ENCODE results near the gene PROX1.

The PROX1 gene

DNA sequence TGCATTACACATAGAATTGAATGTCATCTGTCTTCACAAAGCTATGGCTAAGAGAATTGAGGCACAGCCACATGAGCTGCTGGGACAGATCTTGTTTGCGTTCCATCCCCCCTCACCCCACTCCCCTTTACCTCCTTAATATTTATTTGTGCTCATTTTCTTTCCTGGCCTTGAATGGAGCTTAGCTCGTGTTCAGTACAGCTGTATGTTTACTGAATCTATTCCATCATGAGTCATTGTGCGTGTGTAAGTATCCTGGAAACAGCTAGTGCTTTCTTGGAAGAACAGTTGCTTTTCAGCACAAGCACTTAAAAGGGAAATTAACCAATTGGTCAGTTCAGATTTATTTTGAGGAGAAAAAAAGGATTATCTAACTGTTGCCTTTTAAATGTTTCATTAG is 14.7 kb downstream of the PROX1 start:
- FAIRE-seq = no peak

DNA sequence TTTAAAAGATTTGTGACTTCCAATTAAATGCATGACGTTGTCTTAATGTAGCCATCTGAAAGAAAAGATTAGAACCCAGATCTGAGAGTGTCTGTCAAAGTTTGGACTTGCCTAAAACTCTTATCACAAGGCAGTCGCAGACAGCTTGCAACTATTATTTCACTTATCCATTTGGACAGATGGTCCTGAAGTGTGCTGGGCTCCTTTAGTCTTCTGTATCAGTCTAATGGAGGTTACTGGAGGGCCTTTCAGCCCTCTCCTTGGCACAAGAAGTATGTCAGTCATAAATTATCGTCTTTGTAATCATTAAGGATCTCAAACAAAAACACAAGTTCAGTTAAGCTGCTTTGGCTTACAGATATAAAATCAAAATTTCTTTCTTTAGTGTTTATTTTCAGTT is 15.5 kb downstream of the PROX1 start:
- FAIRE-seq = no peak

DNA sequence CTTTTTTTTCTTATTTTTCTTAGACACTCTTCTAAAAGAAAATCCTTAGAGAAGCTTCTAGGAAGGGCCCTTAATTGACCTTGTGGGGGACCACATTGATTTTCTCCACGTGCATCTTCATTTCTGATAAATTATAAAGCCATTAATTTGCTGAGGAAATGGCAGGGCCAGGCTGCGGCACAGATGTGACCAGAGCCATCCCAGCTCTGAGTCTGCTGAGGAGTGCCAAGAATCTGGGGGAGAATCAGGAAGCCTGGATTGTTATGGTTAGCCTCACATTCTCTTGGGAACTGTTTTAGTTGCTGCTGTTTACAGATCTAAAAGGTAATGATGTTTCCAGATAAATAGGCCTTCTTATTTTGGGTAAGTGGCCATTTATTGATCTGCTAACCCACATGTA is 16.2 kb downstream of the PROX1 start:
- no peak for FAIRE-seq

DNA sequence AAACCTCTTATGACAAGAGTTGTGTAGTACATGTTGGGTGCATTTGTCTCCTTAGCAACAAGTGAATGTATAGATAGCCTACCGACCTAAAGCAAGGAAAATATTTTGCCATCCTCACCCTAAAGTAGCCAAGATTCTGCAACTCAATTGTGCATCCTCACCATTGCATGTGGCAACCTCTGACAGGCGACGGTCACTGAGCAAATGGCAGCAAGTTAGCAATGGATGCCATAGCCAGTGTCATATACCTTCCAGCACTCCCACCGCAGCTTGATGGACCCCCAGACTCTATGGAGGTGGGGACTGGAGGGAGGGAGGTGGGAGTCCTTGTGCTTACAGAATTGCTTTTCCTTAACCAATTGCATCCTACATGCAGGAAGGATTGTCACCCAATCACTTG is 17.0 kb downstream of the PROX1 start:
- FAIRE-seq = no peak

DNA sequence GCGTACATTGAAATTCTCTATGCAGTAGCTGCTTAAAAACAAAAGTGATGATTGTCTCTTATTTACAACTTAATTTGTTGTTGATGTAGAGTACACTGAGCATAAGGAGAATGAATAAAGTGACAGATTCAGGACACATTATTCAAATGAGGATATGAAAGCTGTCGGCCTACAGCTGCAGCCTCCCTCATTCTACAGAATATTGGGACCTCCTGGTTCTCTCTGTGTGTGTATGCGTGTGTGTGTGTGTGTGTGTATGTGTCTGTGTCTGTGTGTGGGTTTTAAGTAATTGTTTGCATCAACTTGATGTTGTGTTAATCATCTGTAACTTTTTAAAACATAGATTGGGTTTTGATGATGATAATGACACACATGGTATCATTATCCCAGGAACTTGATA is 17.9 kb downstream of the PROX1 start:
- no peak for FAIRE-seq

DNA sequence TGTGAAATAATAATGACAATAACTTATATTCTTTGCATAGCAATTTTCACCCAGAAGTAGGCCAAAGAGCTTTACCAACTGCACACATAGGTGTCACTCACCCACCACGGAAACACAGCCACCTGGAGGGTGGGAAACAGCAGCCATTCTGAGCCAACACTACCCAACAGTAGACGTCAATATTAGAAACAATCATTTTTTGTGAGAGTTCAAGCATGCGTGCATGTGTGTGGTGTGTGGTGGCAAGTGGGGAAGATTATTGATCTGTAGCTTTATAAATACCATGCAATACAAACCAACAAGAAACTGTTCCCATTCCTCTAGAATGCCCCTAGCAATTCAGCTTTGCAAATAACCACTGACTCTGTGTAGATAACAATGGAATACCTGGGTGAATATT is 19.1 kb downstream of the PROX1 start:
- FAIRE-seq = no peak

DNA sequence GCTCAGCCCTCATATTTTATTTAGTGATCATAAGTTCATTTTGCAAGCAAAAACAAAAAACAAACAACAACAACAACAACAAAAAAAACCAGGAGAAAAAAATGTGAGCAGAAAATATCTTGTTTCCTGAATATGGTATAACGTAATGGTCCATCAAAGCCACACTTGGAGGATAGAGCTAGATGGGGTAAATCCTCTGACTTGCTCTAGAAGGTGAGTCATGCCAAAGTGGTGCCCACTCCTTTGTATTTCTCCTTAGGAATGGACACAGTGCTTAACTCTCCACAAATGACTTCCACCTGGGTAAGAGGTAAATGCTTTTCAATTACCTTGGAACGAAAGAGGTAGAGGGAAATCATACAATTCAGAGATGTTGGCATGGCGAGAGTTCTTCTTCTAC is 20.6 kb downstream of the PROX1 start:
- no peak for FAIRE-seq

DNA sequence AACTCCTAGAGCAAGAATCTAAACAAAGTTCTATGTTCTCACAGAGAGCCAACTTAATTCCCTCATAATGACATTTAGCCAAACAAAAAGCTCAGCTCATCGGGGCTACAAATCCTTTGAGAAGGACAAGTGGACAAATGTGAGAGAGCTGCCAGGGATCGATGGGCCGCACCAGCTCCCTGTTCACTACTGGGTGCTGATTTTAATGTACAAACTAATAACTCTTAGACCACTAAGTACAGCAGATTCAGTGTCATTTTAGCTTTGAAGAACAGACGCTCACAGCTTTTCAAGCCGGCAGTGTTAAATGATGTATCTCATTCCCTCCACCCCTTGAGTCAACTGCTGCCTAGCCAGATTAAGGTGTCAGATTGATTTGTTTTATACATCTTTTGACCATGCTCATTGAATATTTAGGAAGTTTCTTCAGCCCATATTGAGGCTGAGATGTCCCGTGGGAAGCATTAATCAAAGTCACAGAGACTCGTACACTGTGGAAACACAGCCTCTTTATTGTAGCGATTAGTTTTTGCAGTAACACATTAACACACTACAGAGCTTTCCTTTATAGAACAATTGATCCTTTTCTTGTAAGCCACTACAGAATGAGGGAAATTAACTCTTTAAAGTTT is 21.1 kb downstream of the PROX1 start:
- FAIRE-seq = no peak

DNA sequence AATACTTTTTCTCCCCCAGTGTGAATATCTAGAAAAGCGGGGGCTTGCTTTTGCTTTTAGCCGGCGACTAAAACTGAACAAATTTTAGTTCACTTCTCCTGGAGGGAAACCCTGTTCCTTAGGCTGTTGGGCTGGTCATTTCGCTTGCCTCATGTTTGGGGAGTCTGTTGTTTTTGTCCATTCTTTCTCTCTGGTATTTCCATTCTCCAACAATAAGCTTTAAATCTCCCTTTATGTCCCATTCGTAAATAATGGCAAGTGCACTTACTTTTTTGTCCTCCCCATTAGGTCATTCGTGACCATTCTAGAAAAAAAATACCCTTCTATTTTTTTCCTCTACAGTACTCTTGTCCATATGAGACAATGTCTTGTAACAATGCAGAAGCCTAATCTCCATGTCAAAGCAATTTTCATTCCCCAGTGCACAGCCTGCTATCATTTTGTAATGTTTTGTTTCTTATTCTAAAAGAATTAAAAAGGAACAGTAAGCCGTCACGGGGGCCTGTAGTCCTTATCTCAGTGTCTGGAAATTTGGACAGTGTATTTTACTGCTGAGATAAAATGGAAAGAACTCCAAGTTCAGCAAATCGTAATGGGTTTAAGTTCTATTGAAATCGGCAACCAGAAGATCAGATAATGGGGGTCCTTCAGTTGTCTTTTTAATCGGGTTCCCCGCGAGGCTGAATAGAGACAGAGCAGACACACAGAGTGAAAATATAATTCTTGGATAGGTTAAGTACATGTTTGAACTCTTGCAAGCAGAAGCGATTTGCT is 21.8 kb downstream of the PROX1 start:
- no peak for FAIRE-seq

DNA sequence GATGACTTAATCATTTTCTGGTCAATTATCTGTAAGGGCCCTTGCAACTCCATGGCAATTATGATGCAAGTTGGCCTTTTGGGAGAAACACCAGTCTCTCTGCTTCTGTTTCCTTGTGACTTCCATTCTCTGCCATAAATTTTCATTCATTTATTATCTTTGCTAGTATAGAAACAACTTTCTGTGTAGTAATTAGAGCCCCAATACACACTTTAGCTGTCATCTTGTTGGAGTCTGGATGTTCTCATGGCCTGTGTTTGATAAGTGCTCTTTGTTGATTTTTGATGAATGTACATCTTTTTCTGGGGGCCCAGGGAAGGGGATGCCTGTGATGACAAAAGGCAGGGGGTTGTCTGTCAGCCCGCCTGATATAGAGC is 22.4 kb downstream of the PROX1 start:
- FAIRE-seq = no peak

DNA sequence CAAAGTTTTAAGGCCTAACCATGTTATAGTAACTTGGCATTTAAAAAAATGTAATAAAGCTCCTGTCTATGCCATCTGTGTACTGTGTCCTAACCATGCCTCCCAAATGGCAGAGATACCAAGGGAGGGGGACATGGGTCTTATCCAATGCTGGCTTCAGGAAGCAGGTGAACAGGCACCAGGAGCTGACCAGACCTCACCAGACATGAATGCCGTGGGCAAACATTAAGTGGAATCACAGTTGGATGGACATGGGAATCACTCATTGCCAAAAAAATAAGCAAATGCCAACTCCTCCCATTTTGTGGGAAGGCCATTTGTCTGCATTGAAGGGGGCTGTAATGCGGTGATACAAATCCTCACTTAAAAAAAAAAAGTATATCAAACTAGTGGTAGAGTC is 22.9 kb downstream of the PROX1 start:
- FAIRE-seq = no peak

DNA sequence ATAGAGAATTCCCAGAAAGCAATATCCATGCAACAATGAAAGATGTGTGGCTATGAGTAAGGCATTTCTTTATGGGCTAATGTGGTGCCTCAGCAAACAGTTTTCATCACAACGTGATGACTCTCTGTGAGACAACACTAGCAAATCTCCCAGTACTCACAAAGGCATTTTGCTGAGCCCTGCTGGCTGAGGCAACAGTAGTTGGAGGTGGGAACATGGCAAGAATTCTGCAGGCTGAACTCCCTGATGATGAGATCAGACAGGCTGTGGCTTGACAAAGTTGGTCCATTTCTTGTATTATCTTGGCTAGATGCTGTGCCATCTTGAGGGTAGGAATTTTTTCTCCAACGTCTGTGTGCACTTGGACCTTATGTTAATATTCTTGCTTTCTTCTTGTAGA is 24.6 kb downstream of the PROX1 start:
- no peak for FAIRE-seq

DNA sequence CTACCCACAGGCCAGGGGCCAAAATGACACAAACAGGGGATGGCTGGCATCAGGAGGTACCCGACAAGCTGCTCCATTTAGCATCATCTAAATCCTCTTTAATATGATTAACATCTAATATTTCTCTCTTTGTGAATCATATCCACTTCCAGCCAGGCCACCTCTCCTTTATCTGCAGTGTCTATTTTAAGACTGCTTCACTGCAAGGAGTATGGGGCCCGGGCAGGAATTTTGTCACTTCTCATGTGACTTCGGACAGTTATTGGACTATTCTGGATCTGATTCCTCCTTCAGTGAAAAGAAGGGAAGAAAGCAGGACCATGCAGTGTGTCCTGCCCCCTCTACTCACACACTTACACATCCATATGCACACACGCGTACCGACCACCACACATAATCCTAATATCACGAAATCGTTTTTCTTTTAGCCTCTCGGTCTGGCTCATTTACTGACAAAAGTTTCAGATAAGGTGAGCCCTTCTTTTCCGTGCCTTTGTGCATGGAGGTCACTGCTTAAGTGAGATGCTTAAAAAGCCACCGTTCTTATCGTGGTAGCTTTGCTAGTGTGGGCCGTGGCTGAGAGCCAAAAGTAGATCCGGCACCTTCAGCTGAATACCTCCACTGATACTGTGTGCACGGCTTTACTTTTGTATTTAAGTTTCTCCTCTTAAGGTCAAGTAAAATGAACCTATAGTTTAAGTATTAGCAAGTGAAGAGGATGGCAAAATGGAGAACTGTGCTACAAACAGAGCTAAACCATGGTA is 26.0 kb downstream of the PROX1 start:
- no peak for FAIRE-seq

DNA sequence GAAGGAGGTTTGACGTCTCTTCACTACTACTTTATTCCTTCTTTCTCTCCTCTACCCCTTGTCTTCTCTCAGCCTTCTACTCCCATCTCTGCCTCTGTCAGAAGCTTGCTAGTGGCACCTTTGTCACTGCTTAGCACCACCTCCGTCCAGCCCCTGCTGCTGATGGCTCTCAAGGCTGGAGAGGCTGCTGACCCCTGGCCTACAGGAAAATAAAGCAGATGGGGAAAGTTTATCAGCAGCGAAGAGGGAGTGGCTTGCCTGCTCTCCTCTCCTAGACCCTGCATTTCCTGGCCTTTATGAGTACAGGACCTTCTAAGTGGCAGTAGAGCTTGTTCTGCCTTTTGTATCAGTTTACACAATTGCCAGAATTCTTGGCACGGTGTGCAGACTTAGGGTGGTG is 27.0 kb downstream of the PROX1 start:
- no peak for FAIRE-seq

DNA sequence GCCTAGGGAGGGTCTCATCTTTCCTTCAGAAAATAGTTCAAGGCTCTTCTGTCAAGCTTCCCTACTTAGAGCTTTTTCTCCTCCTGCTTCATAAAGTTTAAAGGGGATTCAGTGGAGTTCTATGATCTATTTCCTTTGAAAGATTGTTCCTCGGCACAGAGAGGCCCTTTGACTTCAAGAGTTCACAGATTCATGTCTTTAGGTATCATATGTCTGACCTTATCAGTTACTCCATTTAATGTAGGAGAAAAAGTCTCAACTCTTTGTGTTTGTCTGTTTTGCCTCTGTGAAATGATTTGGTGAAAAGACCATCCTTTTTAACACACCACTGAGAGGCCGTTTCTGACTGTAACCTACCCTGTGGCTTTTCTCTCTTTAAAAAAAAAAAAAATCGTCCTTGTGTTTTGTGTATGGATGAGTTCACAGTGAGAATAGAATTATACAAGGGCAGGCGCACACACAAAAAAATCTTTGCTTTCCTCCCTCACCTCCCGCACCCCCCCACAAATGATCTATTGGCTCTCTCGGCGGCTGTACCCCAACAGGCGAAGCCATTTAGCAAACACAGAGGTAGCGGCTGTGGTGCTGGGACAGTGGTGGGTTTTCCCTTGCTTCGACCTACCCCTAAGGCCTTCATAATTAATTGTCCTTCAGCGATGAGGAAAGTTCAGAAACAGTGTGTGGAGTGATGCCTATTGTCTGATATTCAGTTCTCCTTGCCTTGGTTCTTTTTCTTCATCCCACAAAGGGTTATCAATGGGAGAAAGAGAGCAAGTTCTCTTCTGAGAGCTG is 29.6 kb downstream of the PROX1 start:
- no peak for FAIRE-seq

DNA sequence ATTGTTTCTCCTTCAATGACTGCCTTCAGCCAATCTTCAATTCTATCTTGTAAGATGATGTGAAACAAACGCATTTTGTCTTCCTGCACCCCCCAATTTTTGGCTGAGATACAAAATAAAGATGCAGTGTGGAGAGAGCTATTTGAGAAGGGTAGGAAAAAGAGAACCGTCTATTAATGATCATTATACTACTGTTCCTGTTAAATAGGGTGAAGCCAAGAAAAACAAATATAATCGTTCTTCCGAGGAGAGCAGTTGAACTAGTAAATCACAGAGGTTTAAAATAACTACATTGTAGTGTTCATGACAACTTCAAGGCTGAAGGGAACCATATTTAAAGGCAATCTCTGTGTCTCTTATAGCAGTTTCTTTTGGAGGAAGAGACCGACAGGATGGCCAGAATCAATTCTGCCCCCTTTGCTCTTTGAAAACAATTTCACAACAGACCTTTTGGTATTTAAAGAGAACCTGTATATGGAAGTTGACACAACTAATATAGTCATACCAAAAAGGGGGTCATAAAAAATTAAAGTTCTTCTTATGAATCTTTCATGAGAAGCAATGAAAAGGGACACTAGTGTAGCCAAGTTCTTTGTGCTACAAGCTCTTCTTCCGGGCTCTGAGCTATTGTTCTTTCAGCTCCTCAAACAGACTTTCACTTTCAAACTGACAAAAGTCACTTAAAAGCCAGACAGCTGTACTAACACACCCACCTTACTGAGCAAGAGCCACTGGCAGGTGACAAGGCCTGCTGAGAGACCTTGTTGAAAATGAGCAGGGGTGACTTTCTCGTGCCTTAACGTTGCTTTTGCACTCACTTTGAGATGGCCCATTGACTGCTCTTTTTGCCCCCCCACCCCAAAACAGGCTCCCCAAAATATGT is 30.9 kb downstream of the PROX1 start:
- no peak for FAIRE-seq

DNA sequence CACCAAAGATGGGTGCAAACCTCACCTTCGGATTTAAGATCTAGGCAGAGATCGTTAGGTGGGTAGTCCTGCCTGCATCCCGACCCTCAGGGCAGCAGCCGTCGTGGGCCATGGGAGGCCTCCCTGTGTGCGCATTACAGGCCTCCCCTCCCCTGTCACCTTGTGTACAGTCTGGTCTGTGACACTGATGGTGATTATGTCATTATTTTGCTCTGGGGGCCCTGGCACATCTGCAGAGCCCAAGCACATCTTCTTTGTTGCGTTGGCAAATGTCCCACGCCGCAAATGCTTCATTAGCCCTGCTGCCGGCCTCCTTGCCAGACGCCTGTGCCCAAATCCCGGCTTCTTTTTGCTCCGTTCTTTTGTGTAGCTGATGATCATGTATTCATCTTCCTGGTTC is 31.7 kb downstream of the PROX1 start:
- no peak for FAIRE-seq

DNA sequence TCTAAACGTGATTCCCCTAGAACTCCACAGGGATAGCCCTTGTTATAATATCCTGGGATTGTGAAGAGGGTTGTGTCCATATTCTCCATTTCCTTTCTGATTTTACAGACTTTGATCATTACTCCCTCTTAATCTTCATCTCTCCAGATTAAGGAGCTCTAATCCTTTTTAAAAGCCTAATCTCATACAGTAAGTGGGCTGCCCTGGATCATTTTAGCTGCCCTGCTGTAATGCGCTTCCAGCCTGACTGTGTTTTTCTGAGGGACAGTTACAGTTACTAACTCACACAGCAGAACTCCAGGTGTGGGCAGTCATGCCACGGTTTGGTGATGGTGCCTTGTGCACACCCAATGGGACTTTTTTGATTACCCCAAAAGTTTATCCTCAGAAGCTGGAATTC is 33.5 kb downstream of the PROX1 start:
- FAIRE-seq = no peak

DNA sequence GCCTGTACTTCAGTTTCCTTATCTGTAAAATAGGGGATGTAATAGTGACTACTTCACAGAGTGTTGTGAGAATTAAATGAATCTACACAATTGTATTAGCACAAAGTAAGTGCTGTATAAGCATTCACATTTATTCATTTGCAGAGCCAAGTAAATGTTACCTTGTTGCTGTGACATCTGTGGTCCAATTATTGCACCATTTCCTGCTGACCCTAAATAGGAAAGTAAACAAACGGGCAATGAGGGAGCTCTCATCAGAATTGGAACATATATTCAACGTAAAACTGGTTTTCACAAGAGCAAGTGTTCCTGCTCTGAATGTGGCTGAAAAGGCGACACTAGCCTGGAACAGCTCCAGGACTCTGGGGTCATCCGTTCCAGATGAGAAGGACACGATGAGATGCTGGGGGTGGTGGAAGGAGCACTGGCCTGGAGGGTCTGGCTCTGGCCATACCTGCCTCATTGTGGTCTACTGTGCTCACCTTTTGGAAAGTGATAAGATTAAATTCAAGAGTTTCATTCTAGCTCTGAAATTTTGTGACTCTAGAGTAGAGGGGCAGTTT is 34.5 kb downstream of the PROX1 start:
- FAIRE-seq = no peak

DNA sequence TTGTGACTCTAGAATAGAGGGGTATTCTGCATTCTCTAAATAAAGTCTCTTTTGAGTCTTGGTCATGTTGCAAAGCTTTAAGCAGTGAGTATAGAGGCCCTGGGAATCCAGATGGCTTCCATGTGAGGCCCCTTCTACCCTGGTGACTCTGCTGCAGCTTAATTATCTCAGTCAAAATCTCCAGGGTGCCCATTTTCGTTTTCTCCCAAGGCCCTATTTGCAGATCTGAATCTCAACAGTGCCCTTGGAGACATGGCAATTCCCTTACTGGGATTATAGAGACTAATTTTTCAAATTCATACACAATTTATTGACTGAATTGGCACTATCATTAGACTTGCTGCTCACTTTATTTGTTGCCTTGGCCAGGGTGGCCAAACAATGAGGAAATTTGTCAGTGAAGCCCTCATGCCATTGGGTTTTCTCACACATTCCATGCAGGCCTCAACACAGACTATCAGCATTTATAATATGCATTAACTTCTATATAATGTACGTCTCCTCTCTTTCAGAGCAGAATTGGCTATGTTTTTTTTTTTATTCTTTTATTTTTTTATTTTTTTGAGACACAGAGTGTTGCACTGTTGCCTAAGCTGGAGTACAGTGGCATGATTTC is 35.1 kb downstream of the PROX1 start:
- no peak for FAIRE-seq

DNA sequence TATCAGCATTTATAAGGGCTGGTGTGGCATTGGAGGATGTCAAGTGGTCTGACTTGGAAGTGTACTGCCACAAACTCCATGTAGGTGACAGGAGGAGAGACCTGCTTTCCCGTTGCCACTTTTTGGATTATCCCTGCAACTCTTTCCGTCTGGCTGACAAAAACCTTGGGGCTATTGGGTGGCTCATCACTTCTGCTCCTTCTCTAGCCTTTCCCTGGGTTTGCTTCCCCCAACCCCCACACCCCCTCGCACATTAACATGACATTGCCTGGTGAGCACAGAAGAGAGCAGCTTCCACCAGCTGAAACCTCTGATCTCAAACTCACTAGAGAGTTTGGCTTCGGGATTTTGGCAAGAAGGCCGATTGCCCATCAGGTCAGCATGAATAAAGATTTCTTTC is 39.2 kb downstream of the PROX1 start:
- no peak for FAIRE-seq

DNA sequence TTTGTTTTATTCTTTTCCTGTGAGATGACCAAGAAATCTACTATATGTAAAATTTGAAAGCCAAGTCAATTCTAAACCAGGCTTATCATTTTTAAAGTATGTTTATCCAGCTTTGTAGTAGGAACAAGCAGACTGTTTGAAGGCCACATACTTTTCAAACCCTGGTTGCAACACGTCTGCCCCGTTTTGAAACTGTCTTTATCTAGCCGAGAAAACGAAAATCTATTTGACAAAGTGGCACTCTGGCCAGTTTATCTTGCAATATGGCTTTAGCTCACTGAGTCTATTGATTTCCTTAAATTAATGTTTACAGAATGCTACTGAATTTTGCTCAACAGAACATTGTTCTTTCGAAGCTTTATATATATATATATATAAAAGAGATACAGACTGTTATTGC is 39.7 kb downstream of the PROX1 start:
- no peak for FAIRE-seq

Data from TTC549 (cell line).